GM13976 (cell line): ENCODE data around the gene SLC11A2.

Source experiments
- DNase-seq: peaks from one replicate; pipeline ENCODE4 v3.0.0; 2012; ENCODE audit warnings: low spot score
- CTCF ChIP-seq: IDR thresholded peaks from 2 replicates; pipeline ENCODE4 v1.5.1; 2012; ENCODE audit warnings: borderline replicate concordance, mild to moderate bottlenecking; ENCODE audit not compliant: insufficient read depth; ENCODE audit errors: extremely low read depth, missing control alignments, control extremely low read depth
- in situ Hi-C: fragments of 300-500 bp; cut with MboI; formaldehyde crosslinking; loops from one replicate; pipeline ENCODE4 v1.12.0; 2022; ENCODE audit warnings: low sequenced_read_pairs, mixed read lengths, inconsistent platforms; ENCODE audit not compliant: unreplicated experiment

Gene SLC11A2

GRCh38 chr12:50981319-50982239 is 44.6 kb downstream of the SLC11A2 start:
- in situ Hi-C loops: no loop called here
- DNase-seq: no peak
- no peak for TF ChIP-seq CTCF

- no peak for DNase-seq
- no peak for TF ChIP-seq CTCF
- in situ Hi-C loops: no loop called here
Observed at GRCh38 chr12:50980545-50980944, 45.6 kb downstream of the SLC11A2 start.

GRCh38 chr12:50979369-50980052 is 46.7 kb downstream of the SLC11A2 start:
- DNase-seq: peak; percentile 45
- in situ Hi-C loops: no loop called here
- no peak for TF ChIP-seq CTCF

GRCh38 chr12:50971946-50972345 is 54.2 kb downstream of the SLC11A2 start:
- no peak for TF ChIP-seq CTCF
- in situ Hi-C loops: no loop called here

GRCh38 chr12:50964432-50964831 is 61.8 kb downstream of the SLC11A2 start:
- no peak for DNase-seq
- no peak for TF ChIP-seq CTCF
- in situ Hi-C loops: no loop called here

More at GRCh38 chr12:50971946-50972345, 54.2 kb downstream of the SLC11A2 start:
- DNase-seq: no peak

GRCh38 chr12:50961708-50962107 is 64.5 kb downstream of the SLC11A2 start:
- TF ChIP-seq CTCF: no peak
- in situ Hi-C loops: no loop called here
- no peak for DNase-seq
